Endothelial cell (in vitro differentiated cells): Measurements from ENCODE around the gene CCR4. TPM values are rescaled to one million over a fixed set of nuclear protein-coding genes. Genes with fewer than 3 reads are reported as not detected.

Experiments used
- DNase-seq: peaks from one replicate; pipeline ENCODE4 v3.0.0; 2021; ENCODE audit warnings: low spot score
- H3K27ac Mint-ChIP-seq: one replicate; pipeline ENCODE4 v1.8.0; 2021; ENCODE audit warnings: mixed read lengths, inconsistent platforms; ENCODE audit not compliant: unreplicated experiment
- H3K27me3 Mint-ChIP-seq: one replicate; pipeline ENCODE4 v1.8.0; 2021; ENCODE audit warnings: mild to moderate bottlenecking, moderate library complexity, mixed read lengths, inconsistent platforms; ENCODE audit not compliant: unreplicated experiment
- H3K36me3 Mint-ChIP-seq: one replicate; pipeline ENCODE4 v1.8.0; 2021; ENCODE audit warnings: mild to moderate bottlenecking, low read depth, mixed read lengths, inconsistent platforms; ENCODE audit not compliant: unreplicated experiment
- H3K4me1 Mint-ChIP-seq: one replicate; pipeline ENCODE4 v1.8.0; 2021; ENCODE audit warnings: mild to moderate bottlenecking, mixed read lengths, inconsistent platforms; ENCODE audit not compliant: unreplicated experiment
- H3K4me3 Mint-ChIP-seq: one replicate; pipeline ENCODE4 v1.8.0; 2021; ENCODE audit warnings: mild to moderate bottlenecking, mixed read lengths, inconsistent platforms; ENCODE audit not compliant: unreplicated experiment
- H3K9me3 Mint-ChIP-seq: one replicate; pipeline ENCODE4 v1.8.0; 2021; ENCODE audit warnings: mixed read lengths, inconsistent platforms; ENCODE audit not compliant: unreplicated experiment
- CTCF ChIP-seq: fragments of 200-600 bp; sonication (generic); IDR thresholded peaks from one replicate; pipeline ENCODE4 v1.5.0; 2021; ENCODE audit warnings: antibody characterized with exemption; ENCODE audit not compliant: unreplicated experiment
- total RNA-seq: library from RNA; stranded (reverse); fragmentation: NEBNext Ultra II Directional; extraction: Animal tissue kit (Norgen Biotek cat#: 25700); gene quantifications from one replicate; pipeline ENCODE4 v1.2.1, GENCODE V29; 2021; ENCODE audit not compliant: unreplicated experiment

CCR4 gene
- total RNA-seq, 1 donor from 2014 or later, result 0.08 TPM

- no peaks in the 10 kb centered on the region for H3K36me3 Mint-ChIP-seq
- H3K4me3 Mint-ChIP-seq, result no peak overlapping the region
- no peaks in the 10 kb centered on the region for H3K9me3 Mint-ChIP-seq
- no peaks in the 10 kb centered on the region for H3K4me1 Mint-ChIP-seq
- H3K27ac Mint-ChIP-seq, result no peak overlapping the region
- peaks cover 6% of the 10 kb centered on the region for H3K27me3 Mint-ChIP-seq
- TF ChIP-seq CTCF, result no peak
- DNase-seq, result no peak
Observed at GRCh38 chr3:32989171-32989570, 37.7 kb downstream of the CCR4 start.

- TF ChIP-seq CTCF, result no peak
- no peak for DNase-seq
- Mint-ChIP-seq H3K9me3 (no peaks in the 10 kb centered on the region), H3K27me3 (peaks cover 6% of the 10 kb centered on the region), H3K27ac (no peak overlapping the region), H3K4me1 (no peaks in the 10 kb centered on the region), H3K36me3 (no peaks in the 10 kb centered on the region), H3K4me3 (no peak overlapping the region)
Observed at GRCh38 chr3:32990116-32990515, 38.7 kb downstream of the CCR4 start.

GRCh38 chr3:32991781-32992180 is 40.3 kb downstream of the CCR4 start:
- Mint-ChIP-seq H3K36me3 (no peaks in the 10 kb centered on the region), H3K9me3 (no peaks in the 10 kb centered on the region), H3K4me1 (no peaks in the 10 kb centered on the region), H3K27ac (no peak overlapping the region), H3K27me3 (peaks cover 6% of the 10 kb centered on the region), H3K4me3 (no peak overlapping the region)
- no peak for TF ChIP-seq CTCF
- no peak for DNase-seq

- H3K4me1 Mint-ChIP-seq, result no peaks in the 10 kb centered on the region
- H3K27me3 Mint-ChIP-seq, result peaks cover 6% of the 10 kb centered on the region
- no peak overlapping the region for H3K27ac Mint-ChIP-seq
- H3K9me3 Mint-ChIP-seq, result no peaks in the 10 kb centered on the region
- no peak overlapping the region for H3K4me3 Mint-ChIP-seq
- DNase-seq, result no peak
- H3K36me3 Mint-ChIP-seq, result no peaks in the 10 kb centered on the region
- no peak for TF ChIP-seq CTCF
Observed at GRCh38 chr3:32992310-32992686, 40.9 kb downstream of the CCR4 start.

GRCh38 chr3:32994045-32994444 is 42.6 kb downstream of the CCR4 start:
- Mint-ChIP-seq H3K27me3 (peaks cover 4% of the 10 kb centered on the region), H3K36me3 (peaks cover 8% of the 10 kb centered on the region), H3K27ac (no peak overlapping the region), H3K4me3 (no peak overlapping the region), H3K9me3 (no peaks in the 10 kb centered on the region), H3K4me1 (peaks cover 9% of the 10 kb centered on the region)
- DNase-seq, result no peak
- TF ChIP-seq CTCF, result no peak
